Neuron (in vitro differentiated cells): ENCODE measurements around the gene MAN1B1.
"Not testable (repeated sequence)": the region's sequence is repeated elsewhere in the genome, so short reads cannot be mapped to it uniquely, and the experiment has no call there.

Source experiments
- H2AFZ ChIP-seq: one replicate; pipeline ENCODE4 v1.6.1; 2013; ENCODE audit warnings: low read depth, mild to moderate bottlenecking, inconsistent platforms, low read length, moderate library complexity
- H3K27me3 ChIP-seq: one replicate; pipeline ENCODE4 v1.6.1; 2013; ENCODE audit warnings: low read length; ENCODE audit not compliant: insufficient read depth
- H3K36me3 ChIP-seq: one replicate; pipeline ENCODE4 v1.6.1; 2013; ENCODE audit warnings: low read length; ENCODE audit not compliant: insufficient read depth
- H3K4me1 ChIP-seq: one replicate; pipeline ENCODE4 v1.6.1; 2013; ENCODE audit warnings: low read length; ENCODE audit not compliant: insufficient read depth
- H3K4me3 ChIP-seq: 2 replicates; pipeline ENCODE4 v1.5.1; 2013; ENCODE audit warnings: mild to moderate bottlenecking, low read length, moderate library complexity
- H3K9me3 ChIP-seq: one replicate; pipeline ENCODE4 v1.6.1; 2013; ENCODE audit warnings: low read length

MAN1B1 gene

DNA sequence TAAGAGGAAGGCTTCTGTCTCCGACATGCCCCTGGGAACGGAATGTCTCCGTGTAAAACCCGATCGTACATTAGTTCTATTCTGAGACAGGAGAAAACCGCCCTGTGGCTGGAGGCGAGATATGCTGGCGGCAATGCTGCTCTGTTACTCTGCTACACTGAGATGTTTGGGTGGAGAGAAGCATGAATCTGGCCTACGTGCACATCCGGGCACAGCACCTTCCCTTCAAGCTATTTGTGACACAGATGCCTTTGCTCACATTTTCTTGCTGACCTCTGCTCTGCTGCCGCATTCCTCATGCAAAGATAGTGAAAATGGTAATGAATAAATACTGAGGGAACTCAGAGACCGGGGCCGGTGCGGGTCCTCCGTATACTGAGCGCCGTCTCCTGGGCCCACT lies 29.9 kb downstream of the MAN1B1 start:
- Histone ChIP-seq H2AFZ (no peak overlapping the region), H3K4me3 (no peak overlapping the region)

DNA sequence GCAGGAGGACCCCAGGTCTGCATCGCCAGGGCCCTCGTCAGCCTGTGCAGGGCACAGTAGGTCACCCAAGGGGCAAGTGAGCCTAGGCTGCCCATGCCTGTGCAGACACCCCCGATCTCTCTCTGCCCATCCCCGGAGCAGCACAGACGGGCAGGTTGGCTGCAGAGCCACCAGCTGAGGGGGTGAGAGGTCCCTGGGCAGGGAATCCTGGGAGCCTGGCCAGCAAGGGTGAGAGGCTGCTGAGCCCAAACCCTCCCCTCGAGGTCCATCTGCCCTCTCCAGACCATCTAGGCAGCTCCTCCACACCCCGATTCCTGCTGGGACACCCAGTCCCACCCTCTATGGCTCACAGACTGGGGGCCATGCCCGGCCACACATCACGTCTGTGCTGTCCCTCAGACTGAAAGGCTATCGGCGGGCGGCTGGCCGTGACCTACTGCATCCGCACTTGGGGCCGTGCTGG lies 30.5 kb downstream of the MAN1B1 start:
- no peaks in the 10 kb centered on the region for H3K9me3 ChIP-seq
- H2AFZ ChIP-seq, result no peak overlapping the region
- no peak overlapping the region for H3K4me3 ChIP-seq
- no peaks in the 10 kb centered on the region for H3K36me3 ChIP-seq
- H3K27me3 ChIP-seq, result no peaks in the 10 kb centered on the region
- H3K4me1 ChIP-seq, result peaks cover 20% of the 10 kb centered on the region

More for the DNA sequence above, 29.9 kb downstream of the MAN1B1 start:
- peaks cover 18% of the 10 kb centered on the region for H3K4me1 ChIP-seq
- no peaks in the 10 kb centered on the region for H3K9me3 ChIP-seq
- no peaks in the 10 kb centered on the region for H3K27me3 ChIP-seq
- no peaks in the 10 kb centered on the region for H3K36me3 ChIP-seq

DNA sequence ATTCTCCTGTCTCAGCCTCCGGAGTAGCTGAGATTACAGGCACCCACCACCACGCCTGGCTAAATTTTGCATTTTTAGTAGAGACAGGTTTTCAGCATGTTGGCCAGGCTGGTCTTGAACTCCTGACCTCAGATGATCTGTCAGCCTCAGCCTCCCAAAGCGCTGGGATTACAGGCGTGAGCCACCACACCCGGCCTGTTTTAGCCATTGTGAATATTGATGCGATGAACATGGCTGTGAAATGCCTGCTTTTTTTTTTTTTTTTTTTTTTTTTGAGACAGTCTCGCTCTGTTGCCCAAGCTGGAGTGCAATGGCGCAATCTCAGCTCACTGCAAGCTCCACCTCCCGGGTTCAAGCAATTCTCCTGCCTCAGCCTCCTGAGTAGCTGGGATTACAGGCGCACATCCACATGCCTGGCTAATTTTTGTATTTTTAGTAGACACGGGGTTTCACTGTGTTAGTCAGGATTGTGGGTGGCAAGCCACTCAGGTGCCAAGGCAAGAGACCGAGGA lies 31.4 kb downstream of the MAN1B1 start:
- H3K4me1 ChIP-seq, result peaks cover 22% of the 10 kb centered on the region
- not testable (repeated sequence) for H3K36me3 ChIP-seq, H3K4me3 ChIP-seq, H3K9me3 ChIP-seq, H2AFZ ChIP-seq, H3K27me3 ChIP-seq

DNA sequence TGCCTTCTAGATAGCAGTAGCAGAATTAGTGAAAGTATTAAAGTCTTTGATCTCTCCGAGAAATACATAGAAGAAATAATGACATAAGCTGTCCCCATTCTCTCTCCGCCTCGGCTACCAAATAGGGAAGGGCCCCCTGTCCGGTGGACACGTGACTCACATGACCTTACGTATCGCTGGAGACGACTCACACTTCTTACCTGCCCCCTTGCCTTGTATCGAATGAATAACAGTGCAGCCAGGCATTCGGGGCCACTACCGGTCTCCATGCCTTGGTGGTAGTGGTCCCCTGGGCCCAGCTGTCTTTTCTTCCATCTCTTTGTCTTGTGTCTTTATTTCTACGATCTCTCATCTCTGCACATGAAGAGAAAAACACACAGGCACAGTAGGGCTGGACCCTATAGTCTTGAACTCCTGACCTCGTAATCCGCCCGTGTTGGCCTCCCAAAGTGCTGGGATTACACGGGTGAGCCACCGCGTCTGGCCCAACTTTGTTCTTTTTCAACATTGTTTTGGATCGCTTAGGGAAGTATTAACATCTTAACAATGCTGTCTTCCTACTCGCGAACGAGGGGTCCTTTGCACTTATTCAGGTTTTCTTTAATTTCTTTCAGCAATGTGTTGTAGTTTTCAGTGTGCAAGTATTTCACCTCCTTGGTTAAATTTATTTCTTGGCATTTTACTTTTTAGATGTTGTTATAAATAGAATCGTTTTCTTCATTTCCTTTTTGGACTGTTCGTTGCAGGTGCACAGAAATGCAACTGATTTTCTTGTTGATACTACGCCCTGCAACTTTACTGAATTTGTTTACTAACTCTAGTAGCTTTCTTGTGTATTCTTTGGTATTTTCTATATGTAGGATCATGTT lies 35.4 kb downstream of the MAN1B1 start:
- not testable (repeated sequence) for H2AFZ ChIP-seq, H3K36me3 ChIP-seq, H3K9me3 ChIP-seq, H3K27me3 ChIP-seq, H3K4me3 ChIP-seq
- H3K4me1 ChIP-seq, result peaks cover 10% of the 10 kb centered on the region

DNA sequence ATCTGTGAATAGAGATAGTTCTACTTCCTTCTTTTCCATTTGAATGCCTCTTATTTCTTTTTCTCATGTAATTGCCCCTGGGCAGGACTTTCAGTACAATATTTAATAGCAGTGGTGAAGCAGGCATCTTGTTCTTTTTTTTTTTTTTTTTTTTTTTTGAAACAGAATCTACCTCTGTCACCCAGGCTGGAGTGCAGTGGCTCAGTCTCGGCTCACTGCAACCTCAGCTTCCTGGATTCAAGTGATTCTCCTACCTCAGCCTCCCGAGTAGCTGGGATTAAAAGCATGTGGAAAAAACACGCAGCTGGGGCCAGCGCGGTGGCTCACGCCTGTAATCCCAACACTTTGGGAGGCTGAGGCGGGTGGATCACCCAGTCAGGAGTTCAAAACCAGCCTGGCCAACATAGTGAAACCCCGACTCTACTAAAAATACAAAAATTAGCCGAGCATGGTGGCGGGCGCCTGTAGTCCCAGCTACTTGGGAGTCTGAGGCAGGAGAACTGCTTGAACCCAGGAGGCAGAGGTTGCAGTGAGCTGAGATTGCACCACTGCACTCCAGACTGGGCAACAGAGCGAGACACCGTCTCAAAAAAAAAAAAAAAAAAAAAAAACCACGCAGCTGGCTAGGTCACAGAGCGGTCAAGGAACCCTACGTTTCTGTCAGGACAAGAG lies 36.1 kb downstream of the MAN1B1 start:
- H3K36me3 ChIP-seq, H3K4me3 ChIP-seq, H3K9me3 ChIP-seq, H3K4me1 ChIP-seq, H2AFZ ChIP-seq, H3K27me3 ChIP-seq: not testable (repeated sequence)

DNA sequence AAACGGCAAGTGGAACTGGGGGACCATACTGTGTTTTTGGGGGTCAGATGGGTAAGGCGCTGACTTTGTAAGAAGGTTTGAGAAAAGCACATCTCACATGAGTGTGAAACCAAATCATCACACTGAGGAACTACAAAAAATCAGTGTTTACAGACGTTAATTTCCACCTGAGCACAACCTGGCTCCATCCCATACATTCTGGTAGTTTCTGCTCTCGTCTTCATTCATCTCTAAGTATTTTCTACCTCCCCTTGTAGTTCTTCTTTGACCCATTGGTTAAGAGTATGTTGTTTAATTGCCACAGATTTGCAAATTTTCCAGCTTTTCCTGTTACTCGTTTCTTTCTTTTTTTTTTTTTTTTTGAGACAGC lies 36.7 kb downstream of the MAN1B1 start:
- Histone ChIP-seq H3K27me3 (no peaks in the 10 kb centered on the region), H2AFZ (no peak overlapping the region), H3K4me3 (no peak overlapping the region), H3K9me3 (no peaks in the 10 kb centered on the region), H3K36me3 (no peaks in the 10 kb centered on the region), H3K4me1 (peaks cover 13% of the 10 kb centered on the region)

DNA sequence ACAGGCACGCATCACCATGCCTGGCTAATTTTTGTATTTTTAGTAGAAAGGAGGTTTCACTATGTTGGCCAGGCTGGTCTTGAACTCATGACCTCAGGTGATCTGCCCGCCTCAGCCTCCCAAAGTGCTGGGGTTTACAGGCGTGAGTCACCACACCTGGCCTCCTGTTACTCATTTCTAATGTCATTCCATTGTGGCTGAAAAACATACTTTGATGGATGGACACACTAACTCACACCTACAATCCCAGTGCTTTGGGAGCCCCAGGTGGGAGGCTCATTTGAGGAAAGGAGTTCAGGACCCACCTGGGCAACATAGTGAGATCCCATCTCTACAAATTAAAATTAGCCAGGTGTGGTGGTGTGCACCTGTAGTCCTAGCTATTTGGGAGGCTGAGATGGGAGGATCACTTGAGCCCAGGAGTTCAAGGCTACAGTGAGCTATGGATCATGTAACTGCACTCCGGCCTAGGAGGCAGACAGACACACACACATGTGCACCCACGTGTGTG lies 37.2 kb downstream of the MAN1B1 start:
- not testable (repeated sequence) for H3K27me3 ChIP-seq, H3K36me3 ChIP-seq, H3K4me3 ChIP-seq, H3K9me3 ChIP-seq, H2AFZ ChIP-seq
- H3K4me1 ChIP-seq, result peaks cover 18% of the 10 kb centered on the region

DNA sequence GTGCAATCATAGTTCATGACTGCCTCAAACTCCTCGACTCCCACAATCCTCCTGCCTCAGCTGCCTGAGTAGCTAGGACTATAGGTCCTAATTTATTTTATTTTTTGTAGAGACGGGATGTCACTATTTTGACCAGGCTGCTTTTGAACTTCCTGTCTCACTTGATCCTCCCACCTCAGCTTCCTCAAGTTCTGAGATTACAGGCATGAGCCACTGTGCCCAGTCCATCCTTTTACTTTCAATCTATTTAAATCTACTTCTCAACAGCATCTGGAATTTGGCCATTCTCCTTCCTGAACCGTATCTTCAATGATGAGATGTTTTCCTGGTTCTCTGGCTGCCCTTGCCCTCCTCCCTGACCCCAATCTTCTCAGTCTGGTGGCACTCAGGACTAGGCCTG lies 40.0 kb downstream of the MAN1B1 start:
- Histone ChIP-seq H2AFZ (no peak overlapping the region), H3K4me3 (no peak overlapping the region), H3K4me1 (peaks cover 16% of the 10 kb centered on the region), H3K27me3 (no peaks in the 10 kb centered on the region), H3K36me3 (no peaks in the 10 kb centered on the region), H3K9me3 (no peaks in the 10 kb centered on the region)

DNA sequence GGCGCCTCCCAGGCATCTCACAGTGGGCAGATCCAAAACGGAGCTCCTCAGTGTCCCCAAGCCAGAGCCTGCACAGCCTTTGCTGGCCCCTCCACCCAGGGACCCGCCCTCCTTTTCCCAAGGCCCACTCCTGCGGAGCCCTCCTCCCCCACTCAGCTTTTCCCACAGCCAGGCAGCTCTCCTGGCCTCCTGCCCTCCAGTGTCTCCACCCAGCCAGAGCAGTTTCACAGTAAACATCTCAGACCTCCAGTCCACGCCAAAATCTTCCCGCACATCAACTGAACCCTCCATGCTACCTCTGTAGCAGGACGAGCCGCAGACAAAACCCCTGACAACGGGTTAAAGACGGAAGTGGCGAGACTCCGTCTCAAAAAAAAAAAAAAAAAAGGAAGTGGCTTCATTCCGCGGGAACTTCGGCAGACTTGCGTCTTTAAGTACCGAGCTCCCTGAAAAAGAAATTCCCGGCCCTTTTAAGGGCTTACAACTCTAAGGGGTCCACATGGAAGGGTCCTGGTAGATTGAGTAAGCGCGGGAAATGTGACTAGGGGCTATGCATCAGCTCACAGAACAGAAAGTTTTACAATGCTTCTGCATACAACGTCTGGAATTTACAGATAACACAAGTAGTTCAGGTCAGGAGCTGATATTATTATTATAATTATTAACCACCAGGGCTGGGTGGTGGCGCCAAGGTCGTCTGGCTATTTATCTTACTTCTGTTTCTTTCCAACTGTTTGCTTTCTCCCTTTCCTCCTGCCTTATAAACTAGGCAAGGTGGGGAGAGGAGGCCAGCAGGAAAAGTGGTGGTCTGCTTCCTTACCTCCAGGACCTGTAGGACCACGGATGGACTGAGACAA lies 40.7 kb downstream of the MAN1B1 start:
- Histone ChIP-seq H3K4me1 (peaks cover 12% of the 10 kb centered on the region), H3K4me3 (no peak overlapping the region), H3K36me3 (no peaks in the 10 kb centered on the region), H2AFZ (no peak overlapping the region), H3K9me3 (no peaks in the 10 kb centered on the region), H3K27me3 (no peaks in the 10 kb centered on the region)

DNA sequence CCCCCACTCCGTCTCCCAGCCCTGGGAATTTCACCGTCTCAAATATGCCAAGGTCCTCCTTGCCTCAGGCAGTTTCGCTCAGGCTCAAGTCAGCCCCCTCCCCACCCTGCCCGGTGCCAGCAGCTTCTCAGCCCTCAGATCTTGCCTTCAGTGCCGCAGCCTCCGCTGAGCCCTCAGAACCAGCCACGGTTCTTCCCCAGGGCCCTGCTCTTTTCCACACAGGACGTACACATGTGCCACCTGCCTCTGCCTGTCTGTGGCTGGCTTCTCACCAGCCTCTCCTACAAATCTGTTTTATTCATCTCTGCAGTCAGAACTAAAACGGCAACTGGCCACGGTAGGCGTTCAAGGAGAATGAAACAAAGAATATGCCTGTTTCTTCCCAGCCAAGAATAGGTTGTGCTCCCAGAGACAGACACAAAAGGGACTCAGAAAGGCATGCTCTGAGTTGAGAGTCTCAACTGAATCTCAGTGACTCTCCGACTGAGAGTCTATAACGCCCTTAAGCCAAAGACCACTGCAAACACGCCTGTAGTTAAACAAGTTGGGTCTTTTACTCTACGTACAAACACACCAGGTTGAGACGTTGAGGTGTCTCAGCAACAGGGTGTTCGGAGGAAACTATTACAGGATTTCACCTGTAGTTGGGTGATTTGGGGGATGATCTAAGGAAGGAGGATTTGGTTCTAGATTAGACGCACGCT lies 41.5 kb downstream of the MAN1B1 start:
- Histone ChIP-seq H3K4me3 (peak overlapping the region; percentile 86), H3K9me3 (no peaks in the 10 kb centered on the region), H2AFZ (no peak overlapping the region), H3K27me3 (no peaks in the 10 kb centered on the region), H3K36me3 (no peaks in the 10 kb centered on the region), H3K4me1 (peaks cover 12% of the 10 kb centered on the region)

DNA sequence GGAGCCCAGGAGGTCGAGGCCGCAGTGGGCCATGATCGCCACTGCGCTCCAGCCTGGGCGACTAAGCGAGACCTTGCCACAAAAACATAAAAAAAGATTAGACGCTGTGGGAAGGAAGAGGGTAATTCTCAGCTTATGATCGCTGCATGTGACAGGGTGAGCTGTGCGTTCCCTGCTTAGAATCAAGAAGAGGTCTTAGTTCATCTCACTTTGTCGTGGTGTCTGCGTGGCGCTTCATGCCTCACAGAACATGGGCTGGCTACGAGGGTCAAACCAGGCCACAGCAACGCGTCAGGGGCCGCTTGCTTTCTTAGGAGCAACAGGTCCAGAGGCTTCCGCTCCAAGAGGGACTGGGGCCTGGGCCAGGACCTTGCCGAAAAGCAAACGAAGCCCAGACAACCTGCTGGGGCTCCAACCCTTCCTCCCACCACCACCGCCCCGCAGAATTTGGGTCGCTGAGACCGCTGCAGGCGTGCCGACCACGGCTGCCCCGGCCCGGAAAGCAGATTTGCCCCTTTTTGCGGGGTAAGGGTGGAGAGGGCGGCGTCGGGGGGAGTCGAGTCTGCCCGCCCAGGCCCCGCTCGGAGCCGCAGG lies 42.2 kb downstream of the MAN1B1 start:
- Histone ChIP-seq H3K27me3 (no peaks in the 10 kb centered on the region), H3K9me3 (no peaks in the 10 kb centered on the region), H3K4me1 (peaks cover 12% of the 10 kb centered on the region), H3K36me3 (no peaks in the 10 kb centered on the region), H2AFZ (peak overlapping the region; percentile 23), H3K4me3 (peak overlapping the region; percentile 86)
